ENCODE measurements around the gene PLD6.
A peak's percentile ranks its signal among the peaks of the same experiment; 100 is the strongest.
"Not testable (repeated sequence)": the region's sequence is repeated elsewhere in the genome, so short reads cannot be mapped to it uniquely, and the experiment has no call there.

PLD6 gene

DNA sequence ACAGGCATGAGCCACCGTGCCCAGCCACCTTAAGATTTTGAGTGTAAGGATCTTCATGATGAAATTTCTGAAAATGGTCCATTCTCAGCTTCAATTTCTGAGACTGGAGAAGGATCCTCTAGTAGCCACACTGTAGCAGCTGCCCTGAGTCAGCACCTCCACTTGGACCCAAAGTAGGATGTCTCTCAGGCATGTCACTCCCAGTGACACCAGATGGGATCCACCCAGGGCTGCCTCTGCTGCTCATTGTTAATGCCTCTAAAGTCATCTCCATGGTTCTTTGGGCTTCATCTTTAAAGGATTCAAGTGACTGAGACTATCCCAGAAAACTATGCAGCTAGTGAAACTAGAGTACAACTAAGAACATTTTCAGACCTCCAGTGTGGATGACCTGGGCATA lies 7.9 kb downstream of the PLD6 start:
- no peak for DNase-seq

DNA sequence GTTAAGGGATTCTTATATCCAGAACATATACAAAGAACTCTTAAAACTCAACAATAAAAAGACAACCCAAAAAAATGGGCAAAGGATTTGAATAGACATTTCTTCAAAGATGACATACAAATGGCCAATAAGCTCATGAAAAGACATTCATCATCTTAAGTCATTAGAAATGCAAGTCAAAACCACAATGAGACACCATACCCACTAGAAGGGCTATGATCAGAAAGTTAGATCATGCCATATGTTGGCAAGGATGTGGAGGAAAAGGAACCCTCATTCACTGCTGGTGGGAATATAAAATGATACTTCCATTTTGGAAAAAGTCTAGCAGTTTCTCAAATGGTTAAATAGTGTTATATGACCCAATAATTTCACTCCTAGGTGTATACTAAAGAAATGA lies 9.4 kb downstream of the PLD6 start:
- DNase-seq, result no peak

DNA sequence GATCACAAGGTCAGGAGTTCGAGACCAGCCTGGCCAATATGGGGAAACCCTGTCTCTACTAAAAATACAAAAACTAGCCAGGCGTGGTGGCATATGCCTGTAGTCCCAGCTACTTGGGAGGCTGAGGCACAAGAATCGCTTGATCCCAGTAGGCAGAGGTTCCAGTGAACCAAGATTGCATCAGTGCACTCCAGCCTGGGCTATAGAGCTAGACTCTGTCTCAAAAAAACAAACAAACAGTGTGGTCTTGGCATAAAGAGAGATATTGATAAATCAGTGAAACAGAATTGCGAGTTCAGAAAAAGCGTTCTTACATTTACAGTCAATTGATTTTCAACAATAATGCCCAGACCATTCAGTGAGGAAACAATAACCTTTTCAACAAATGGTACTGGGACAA lies 10.7 kb downstream of the PLD6 start:
- not testable (repeated sequence) for DNase-seq

DNA sequence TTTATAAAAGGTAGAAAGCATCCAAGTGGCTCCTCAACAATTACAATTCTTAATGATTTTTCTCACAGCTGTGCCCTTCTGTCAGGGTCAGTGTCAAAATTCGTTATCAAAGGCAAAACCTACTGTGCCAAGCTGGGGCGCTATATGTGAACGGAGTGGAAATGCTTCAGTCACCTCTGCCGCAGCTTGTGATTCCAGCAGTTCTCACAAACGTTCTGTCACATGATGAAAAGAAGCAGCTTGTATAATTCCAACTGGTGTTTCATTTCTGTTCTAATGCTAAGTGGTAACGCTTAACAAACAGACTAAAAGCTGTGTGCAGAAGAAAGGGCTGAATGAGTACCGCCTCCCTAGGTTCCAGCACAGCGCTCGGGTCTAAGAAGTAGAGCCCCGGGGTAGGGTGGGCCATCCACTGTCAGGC lies 14.2 kb downstream of the PLD6 start:
- no peak for DNase-seq

DNA sequence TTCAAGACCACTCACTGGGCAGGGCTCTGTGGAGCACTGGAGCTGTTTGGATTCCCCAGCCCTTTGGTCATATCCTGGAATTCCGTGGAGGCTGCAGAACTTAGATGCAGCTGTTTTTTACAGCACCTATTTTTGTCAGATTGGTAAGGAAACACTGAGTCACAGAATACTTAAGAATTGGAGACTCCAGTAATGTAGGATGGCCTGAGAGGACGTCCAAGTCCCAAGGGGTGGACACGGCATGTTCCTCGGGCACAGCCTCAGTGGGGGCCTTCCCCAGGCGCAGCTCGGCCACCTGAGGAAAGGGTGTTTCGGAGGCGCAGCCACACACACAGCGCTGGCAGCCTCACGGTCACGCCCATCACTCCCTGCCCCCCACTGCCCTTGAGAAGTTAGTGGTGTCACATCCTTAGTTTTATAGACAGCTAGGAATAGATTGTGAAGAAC lies 14.8 kb downstream of the PLD6 start:
- DNase-seq, result no peak

DNA sequence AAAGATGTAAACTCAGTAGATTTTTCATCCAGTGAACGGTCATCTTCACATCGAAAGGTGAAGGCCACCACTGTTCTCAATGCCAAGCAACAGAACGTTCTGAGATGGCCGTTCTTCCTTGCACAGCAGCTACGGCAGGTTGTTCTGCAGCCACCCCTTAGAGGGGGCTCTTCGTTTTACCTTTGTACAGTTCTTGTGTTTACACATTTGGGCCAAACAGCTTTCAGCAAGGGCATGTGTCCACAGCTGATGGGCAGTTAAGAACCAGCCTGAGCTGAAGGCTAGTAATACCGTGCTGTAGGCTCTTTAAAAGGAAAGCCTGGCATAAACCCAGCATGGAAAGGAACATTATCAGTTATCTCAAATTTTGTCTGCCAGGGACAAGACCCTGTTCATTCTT lies 15.9 kb downstream of the PLD6 start:
- DNase-seq, result no peak

DNA sequence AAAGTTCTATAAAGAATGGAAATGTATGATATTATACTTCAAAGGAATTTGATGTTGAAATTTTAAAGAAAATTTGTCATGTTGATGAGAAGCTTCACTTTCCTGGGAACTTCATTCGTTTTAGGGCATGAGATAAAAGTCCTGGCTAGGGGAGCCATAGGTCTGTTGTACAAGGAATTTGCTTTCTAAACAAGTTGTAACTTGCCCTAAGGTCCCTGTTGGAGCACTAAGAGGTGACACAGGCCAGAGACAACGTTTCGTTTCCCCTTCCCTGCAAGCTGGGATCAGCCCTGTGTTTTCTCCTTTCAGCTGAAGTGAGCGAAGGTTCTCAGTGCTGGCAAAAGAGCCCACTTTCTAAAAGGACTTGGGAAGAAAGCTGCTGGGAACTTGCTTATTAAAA lies 16.6 kb downstream of the PLD6 start:
- no peak for DNase-seq

DNA sequence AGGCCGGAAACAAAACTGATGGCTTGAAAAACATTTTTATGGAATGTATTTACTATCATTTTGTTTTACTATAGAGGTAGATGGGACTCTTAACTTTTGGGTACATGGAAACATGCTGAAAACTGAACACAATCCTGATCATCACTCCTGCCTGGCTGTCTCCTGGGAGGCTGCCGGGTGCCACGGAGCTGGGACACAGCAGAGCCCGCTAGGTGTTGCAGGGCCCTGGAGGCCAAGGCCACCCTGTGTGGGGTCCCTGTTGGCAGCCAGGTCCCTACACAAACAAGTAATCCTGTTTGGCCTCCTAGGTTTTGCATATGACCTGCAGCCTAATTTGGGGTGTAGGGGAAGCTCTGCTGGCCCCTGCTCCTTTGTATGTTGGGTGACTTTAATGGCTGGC lies 17.5 kb downstream of the PLD6 start:
- no peak for DNase-seq

DNA sequence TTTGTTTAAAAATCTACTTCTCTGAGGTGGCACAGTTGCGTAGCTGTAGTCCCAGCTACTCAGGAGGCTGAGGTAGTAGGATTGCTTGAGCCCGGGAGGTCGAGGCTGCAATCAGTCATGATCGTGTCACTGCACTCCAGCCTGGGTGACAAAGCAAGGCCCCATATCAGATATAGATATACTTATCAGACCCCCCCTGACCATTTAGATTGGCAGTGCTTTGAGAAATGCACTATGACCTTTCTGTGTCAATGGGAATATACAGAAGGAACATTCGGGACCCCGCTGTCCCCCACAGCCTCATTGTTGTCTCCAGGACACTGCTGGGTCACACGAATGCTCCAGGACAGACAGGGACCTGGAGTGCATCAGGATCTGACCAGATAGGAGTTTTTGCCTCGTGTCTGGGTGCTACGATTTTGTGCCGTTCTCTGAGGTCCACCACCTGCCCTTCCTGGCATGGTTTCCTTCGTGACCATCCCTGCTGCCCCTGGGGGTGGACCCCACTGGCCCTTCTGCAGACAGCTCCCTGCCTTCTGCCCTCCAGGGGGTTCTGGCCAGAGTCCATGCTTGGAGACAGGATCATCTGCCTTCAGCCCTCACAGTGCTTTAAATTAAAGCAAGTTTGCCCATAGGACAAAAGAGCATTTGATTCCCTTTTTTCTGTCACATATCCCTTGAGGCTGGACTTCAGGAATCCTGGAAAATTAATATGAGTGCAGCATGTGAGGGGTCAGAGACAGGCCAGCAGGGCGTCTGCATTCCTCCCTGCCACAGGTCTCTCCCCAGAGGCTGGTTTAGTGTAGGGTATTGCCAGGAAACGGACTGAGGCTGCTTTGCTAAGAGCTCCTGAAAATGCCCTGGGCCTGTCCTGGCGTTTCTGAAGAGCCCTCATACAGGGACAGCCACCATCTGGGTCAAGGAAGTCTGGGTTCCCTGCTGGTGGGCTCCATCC lies 19.3 kb downstream of the PLD6 start:
- DNase-seq, result no peak

DNA sequence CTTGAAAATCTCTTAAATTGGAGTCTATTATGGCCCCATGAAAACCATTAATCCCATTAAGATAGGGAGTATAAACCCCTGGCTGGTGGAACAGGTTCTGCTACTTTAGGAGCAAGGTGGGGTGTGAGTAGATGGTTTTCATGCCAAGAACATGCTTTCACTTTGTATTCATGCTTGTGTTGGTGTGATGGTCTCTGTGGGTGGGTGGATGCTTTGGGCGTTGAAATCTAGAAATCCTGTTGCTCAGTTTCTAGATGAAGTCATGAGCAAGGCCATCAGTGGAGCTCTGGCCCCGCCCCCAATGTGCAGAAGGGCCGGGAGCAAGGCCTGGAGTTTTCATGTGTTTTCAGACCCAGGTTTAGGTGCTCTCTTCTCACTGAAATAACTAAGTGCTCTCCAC lies 20.1 kb downstream of the PLD6 start:
- DNase-seq, result no peak

DNA sequence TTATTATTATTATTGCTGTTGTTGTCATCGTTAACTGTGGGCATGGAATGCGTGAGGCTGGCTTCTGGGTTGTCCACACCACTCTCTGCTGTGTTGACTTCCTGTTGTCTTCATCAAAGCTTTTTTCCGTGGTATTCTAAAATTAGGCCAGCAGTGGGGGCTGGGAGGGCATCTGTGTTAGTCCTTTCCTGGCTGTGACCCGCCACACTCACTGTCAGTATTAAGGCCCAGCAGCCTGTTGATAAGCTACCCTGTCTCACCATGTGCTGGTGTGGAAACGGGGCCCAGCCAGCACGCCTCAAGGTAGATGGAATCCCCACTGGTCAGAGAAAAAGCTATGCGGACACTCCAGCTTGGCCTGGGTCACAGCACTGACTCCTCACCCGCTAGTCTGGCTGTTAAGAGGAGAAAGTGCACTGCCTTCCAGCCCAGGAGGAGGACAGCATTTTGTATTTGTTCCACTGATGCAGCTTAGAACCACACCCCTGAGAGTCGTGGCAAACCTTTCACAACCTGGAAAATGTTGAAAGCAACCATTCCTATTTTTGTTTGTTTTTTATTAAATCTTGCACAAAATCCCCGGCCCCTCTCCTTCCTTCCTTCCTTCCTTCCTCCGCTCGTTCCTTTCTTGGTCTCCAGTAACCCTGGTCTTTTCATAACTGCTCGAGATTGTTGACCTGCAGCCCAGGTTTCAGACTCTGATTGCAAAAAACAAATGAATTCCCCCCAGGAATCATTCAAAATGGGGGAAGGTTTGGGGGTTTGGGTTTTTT lies 21.0 kb downstream of the PLD6 start:
- not testable (repeated sequence) for DNase-seq

DNA sequence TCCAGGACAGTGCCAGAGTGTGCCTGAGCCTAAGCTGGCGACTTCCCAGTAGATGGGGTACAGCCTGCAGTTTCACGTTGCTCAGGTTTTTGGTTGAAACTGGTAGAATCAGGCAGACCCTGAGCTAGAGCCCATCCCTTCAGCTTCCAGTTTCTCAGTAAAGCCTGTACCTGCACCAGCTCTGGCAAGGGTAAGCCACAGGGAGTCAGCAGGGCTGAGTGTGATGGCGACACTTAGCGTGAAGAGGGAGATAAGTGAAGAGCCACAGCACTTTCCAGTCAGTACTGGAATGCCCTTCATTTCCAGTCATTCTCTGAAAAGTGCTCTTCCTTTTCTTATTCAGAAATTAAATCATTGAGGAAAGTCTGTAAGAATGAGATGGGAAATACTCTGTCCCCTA lies 22.4 kb downstream of the PLD6 start:
- DNase-seq, result no peak

DNA sequence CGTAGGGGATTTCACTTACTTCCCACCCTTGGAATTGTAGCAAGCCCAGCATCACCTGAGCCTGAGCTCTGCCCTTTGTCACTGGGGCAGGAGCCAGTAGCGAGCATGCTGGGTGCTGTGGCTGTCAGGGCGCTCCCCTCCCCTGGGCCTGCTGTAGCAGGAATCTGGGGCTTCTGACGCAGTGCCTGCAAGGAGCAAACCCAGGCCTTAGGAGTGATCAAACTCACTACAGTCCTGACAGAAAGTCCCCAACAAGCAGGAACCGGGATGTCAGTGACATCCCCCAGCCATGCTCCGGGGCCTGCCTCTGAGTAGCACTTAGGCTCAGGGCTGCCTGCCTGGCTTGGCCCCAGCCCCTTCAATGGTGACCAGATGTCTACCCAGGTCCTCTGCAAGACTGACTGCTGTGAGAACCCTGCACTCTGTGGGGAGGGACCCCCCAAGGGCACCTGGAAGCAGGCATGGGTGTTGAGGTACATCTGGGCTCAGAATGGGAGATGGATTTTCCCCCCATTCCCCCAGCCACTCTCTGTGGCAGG lies 23.5 kb downstream of the PLD6 start:
- peak; percentile 9 for DNase-seq

DNA sequence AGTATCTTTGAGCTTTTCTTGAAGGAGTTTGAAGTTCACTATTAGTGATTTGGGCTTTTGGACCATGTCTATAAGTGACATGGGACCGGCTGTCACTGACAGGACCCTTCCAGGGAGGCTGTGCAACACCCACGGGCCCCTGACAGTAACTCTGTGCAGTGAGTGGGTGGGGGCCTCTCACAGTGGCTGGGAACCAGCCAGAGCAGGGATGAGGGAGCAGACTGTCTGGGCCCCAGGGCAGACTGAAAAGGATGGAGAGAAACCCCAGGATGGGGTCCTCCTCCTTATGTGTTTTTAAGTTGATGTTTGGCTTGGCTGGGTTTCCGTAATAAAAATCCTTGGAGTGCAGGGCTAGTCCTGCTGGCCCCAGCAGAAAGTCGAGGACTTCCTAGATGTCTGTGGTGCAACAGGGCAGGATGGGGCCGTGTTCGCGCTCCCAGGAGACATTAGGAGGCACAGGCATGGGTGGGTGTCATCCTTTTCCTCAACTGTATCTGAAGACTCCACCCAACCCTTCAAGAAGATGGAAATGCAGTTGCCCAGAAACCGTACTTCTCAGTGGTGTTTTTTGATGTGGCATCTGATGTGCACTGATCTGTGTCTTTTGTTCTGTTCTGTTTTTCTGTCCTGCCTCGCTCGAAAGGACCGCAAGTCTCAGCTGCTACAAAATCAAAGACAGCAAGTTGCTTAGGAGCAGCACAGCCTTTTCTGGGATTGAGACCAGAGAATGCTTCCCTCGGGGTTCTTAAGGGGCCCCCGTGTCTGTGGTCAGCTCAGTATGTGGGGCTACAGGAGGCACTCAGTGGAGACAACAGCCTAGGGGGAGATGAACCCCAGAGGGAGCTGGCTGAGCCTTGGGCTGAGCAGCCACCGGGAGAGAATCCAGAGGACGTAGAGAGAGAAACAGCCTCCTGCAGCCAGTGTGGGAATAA lies 24.2 kb downstream of the PLD6 start:
- no peak for DNase-seq

DNA sequence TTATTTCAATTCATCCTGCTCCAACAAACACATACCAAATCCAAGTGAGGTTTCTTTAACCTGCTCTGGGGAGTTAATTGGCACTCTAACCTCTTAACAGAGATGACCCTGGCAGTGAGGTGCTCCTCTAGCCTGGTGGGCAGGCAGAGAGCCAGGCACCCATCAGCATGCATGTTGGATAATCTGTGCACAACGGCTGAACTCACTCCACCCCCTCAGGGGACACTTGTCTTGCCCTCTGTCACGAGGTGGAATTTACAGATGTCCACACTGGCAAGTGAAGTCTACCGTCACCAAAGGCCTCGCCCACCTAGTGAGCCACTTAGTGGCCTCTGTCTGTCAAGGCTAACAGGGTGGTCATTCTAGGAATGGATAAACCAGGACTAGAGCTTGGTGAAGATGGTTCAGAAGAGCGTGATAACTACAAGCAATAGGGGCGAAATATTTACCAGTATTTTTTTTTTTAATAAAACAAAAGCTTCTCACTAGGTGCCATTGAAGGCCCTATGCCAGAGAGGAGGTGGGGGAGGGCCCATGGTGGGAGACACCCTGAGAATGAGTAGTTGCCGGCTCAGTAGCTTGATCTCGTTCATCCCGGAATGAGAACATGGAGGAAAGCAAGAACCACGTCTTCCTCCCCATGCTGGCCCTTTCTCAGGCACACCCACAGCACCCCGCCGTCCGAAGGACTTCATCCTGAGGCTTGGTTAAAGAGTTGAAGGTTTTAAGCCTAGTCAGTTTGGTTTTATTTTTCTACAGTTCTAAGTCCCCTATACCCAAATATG lies 25.2 kb downstream of the PLD6 start:
- no peak for DNase-seq

DNA sequence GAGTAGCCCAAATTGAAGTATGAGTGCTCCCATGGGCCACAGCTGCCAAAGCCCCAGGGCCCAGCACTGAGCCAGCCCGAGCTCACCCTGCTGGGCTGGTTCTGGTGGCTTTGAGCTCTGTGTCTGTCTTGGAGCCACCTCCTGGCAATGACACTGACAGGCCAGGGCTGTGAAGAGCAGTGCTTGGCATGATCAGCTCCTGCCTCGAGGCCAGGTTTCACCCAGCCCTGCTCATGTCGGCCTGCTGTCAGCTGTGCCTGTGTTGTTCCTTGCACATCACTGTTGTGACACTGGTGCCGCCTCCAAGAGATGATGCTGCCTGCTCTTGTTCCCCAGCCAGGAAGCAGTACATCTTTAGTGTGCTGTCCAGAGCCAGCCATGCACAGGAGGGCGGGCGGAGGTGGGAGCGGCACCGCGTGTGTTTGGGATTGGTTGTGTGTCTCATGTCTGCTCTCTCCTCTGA lies 26.0 kb downstream of the PLD6 start:
- no peak for DNase-seq

DNA sequence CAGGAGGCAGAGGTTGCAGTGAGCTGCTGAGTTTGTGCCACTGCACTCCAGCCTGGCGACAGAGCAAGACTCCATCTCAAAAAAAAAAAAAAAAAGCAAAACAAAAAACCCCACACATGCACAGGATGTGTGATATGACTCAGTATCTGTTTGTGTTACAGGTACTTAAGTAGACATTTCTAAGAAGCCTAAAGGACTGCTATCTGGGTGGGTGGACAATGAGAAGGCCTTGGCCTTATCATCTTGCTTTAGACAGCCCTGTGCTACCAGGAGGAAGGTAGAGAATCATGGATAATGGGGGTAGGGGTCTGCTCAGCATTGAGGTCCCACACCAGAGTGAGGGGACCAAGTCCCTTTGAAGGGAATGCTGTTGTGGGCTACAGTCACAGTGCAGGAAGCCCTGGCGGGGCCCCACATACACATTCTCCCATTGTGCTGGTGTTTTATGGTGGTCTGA lies 26.7 kb downstream of the PLD6 start:
- no peak for DNase-seq

DNA sequence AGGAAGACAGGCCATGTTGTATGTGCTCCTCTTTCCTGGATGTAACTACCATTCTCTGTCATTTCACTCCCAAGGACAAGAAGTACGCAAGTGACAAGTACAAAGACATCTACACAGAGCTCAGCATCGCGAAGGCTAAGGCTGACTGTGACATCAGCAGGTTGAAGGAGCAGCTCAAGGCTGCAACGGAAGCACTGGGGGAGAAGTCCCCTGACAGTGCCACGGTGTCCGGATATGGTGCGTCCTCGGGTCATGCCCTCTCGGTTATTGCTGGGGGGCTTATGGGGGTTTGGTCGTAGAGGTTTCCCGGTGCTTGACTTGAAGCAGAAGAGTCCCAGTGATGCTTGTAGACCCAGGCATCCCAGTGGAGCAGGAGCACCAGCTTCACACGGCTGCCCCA lies 29.0 kb downstream of the PLD6 start:
- no peak for DNase-seq

DNA sequence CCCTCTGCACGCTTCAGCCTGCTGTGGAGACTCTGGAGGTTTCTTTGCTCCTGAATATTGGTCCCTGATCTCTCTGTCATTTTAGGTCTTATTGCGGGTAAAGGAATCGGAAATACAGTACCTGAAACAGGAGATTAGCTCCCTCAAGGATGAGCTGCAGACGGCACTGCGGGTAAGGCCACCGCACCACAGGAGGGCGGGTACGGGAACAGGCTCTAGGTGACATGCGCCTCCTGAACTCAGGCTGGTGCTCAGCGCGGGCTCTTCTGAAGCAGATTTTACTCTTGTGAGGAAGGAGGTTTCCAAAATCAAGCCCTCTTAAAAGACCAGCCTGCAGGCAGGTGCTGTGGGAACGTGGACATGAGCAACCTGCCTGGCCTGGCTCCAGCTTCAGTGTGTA lies 29.8 kb downstream of the PLD6 start:
- DNase-seq, result no peak

DNA sequence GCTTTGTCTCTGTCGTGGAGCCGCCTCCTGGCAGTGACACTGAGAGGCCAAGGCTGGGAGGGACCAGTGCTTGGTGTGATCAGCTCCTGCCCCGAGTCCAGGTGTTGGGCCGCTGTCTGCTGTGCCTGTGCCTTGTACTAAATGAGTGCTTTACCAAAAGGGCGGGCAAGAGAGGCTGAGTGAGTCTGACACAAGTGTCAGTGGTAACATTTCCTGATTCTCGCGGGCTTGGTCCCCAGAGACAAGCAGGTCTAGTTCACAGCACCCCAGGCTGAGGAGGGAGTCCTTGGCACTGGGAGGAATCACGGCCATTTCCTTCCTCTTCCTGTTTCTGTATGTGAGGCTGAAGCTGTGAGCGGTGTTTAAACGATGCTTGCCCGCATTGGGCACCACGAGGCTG lies 30.2 kb downstream of the PLD6 start:
- no peak for DNase-seq

DNA sequence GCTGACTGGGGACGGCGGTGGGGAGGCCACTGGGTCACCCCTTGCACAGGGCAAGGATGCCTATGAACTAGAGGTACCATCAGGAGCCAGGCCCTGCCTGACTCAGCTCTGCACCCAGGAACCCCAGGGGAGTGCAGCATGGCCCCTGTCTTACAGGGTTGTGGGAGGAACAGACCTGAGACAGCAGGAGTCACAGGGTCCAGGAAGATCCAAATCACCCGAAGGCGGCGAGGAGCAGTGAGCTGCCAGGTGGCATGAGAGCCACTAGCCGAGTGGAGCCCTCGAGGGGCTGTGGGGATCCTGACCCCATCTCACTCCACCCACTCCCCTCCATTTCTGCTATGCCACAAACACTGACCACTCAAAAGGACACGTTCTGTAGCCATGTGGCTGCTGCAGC lies 30.8 kb downstream of the PLD6 start:
- no peak for DNase-seq

DNA sequence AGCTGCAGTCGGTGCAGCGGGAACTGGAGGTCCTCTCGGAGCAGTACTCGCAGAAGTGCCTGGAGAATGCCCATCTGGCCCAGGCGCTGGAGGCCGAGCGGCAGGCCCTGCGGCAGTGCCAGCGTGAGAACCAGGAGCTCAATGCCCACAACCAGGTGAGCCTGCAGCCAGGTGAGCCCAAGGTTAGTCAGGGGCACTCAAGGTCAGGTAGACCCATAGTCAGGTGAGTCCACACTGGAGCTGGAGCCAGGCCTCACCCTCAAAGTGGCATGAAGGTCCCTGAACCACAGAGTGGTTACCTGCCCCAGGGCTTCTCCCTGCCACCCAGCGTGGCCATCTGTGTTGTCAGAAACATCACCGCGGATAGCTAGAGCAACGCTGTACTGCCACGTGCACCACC lies 32.2 kb downstream of the PLD6 start:
- DNase-seq, result no peak

All from NCI-H69 (cell line).